Measurements from ENCODE around the gene WFS1.

DNA sequence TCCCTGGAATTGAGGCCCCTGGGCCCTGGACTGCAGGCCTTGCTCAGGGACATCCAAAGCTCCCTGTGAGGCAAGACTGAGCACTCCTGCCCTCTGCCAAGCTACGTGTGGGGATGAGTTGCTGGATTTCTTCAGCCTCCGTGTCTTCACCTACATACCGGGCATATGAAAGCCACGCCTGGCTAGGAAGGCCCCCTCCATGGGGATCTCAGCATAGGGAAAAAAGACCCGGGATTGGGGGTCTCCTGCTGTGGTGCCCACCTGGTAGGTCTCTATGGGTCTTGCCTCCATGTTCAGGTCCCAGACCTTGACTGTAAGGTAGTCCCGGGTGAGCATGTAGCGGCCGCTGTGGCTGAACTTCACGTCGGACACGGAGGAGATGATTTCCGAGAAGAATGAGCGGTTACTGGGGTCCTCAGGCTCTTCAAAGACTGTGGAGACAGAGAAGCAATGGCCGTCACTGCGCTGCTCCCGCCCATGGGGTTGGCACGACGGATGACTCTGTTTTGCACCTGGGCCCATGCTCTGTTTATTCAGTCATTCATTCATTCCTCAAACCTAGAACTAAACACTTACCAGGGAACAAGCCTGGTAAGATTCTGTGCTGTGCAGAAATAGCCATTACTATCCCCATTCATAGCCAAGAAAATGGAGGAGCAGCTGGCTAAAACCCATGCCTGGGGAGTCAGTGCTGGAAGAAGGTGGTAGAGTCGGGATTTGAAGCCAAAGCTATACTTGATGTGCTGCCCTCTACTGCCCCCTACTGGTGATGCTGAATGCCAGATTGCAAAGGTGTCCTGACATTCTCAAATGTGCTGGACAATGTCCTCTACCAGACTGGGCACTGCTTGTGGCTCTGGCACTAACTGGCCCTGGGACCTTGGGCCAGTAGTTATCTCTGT lies 63.9 kb downstream of the WFS1 start:
- TF ChIP-seq ZBTB7B (CRISPR knock-in tag; IDR thresholded peaks at IDR 0.05) (no peak), CTCF (CRISPR knock-in tag; IDR thresholded peaks at IDR 0.05) (peak; percentile 68), REPIN1 (CRISPR knock-in tag; IDR thresholded peaks at IDR 0.05; ENCODE audit: borderline replicate concordance, low read depth) (no peak), TBP (CRISPR knock-in tag; IDR thresholded peaks at IDR 0.05) (no peak), GMEB1 (CRISPR knock-in tag; IDR thresholded peaks at IDR 0.05; ENCODE audit: borderline replicate concordance) (no peak), RAD21 (CRISPR knock-in tag; IDR thresholded peaks at IDR 0.05) (no peak), EZH2 (conservative IDR thresholded peaks at IDR 0.05; ENCODE audit: low read depth, low read length) (no peak), TP53 (CRISPR knock-in tag; conservative IDR thresholded peaks at IDR 0.05) (no peak), KDM4B (CRISPR knock-in tag; IDR thresholded peaks at IDR 0.05) (no peak), HDAC6 (IDR thresholded peaks at IDR 0.05; ENCODE audit: low read depth, low read length) (no peak)
